T-helper 2 cell (primary cell): ENCODE measurements around the gene GH1.
A peak's percentile ranks its signal among the peaks of the same experiment; 100 is the strongest.
"Not testable (repeated sequence)": the region's sequence is repeated elsewhere in the genome, so short reads cannot be mapped to it uniquely, and the experiment has no call there.

Source experiments
- DNase-seq, 5 experiments: peaks; one replicate each; pipeline versions ENCODE4 v3.0.0 to v3.0.0-alpha.2; 2012 to 2022
- total RNA-seq, 2 donors: gene quantifications; one replicate each; lab custom pipeline; 2026; lab: John Stamatoyannopoulos, UW

The GH1 gene
- total RNA-seq, result 0 reads per million in 2 donors

GRCh38 chr17:63918789-63919305 lies at the start of gene GH1:
TSS of gene GH1 (minus strand) at chr17:63918839. CDS start at chr17:63918776, 63 bp downstream.
- not testable (repeated sequence) for DNase-seq

- peak in 1 of 5 experiments; percentile 47 for DNase-seq
Observed at GRCh38 chr17:63967953-63968352, 49.3 kb upstream of the GH1 start.

- DNase-seq, result peak in 2 of 5 experiments; percentile 71 to 76
Observed at GRCh38 chr17:63966646-63967264, 48.1 kb upstream of the GH1 start.

GRCh38 chr17:63963123-63963522 lies 44.5 kb upstream of the GH1 start:
- no peak for DNase-seq

GRCh38 chr17:63962298-63962744 lies 43.7 kb upstream of the GH1 start:
- DNase-seq, result no peak

- DNase-seq, result peak in 2 of 5 experiments; percentile 25 to 37
Observed at GRCh38 chr17:63961355-63962212, 42.9 kb upstream of the GH1 start.

GRCh38 chr17:63960430-63960829 lies 41.8 kb upstream of the GH1 start:
- DNase-seq, result no peak

- DNase-seq, result no peak
Observed at GRCh38 chr17:63960006-63960405, 41.4 kb upstream of the GH1 start.

- DNase-seq, result no peak
Observed at GRCh38 chr17:63956296-63956920, 37.8 kb upstream of the GH1 start.

- no peak for DNase-seq
Observed at GRCh38 chr17:63955791-63956190, 37.2 kb upstream of the GH1 start.

- DNase-seq, result no peak
Observed at GRCh38 chr17:63955232-63955631, 36.6 kb upstream of the GH1 start.

- DNase-seq, result peak in 2 of 5 experiments; percentile 55 to 61
Observed at GRCh38 chr17:63954402-63955063, 35.9 kb upstream of the GH1 start.

- DNase-seq, result peak in 2 of 5 experiments; percentile 20 to 31
Observed at GRCh38 chr17:63950940-63951907, 32.6 kb upstream of the GH1 start.

GRCh38 chr17:63949576-63950250 lies 31.1 kb upstream of the GH1 start:
- no peak for DNase-seq

- no peak for DNase-seq
Observed at GRCh38 chr17:63948521-63948920, 29.9 kb upstream of the GH1 start.

- no peak for DNase-seq
Observed at GRCh38 chr17:63947711-63948330, 29.2 kb upstream of the GH1 start.

GRCh38 chr17:63946440-63947363 lies 28.1 kb upstream of the GH1 start:
- DNase-seq, result peak in 4 of 5 experiments; percentile 24 to 79 (median 52)

- no peak for DNase-seq
Observed at GRCh38 chr17:63945784-63946439, 27.3 kb upstream of the GH1 start.
